NCI-H1436 treated with DMSO at 0.1 percent for 48 hours (cell line): Measurements from ENCODE around the gene RIMBP2.

Source experiments
- DNase-seq: peaks from one replicate; lab custom pipeline; 2025; lab: John Stamatoyannopoulos, UW

Gene RIMBP2

GRCh38 chr12:130418251-130418650 is 297.8 kb downstream of the RIMBP2 start:
- DNase-seq: no peak

DNA sequence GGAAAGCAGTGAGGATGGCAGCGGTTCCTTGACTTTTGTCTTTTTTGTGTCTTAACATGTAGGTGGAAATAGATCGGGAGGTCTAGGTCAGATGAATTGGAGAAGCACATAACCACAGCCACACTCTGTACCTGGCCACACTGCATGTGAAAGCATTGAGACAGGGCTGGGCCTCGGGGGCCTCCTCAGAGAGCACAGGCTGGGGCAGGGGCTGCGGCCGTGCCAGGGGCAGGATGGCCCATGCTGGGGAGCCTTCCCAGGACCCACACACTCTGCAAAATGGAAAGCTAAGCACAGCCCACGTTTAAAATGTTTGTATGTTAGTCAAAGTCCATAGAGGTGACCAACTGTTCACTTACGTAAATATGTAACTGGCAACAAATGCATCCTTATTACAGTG is 301.7 kb downstream of the RIMBP2 start:
- no peak for DNase-seq

- no peak for DNase-seq
Measured at GRCh38 chr12:130413909-130414308, 302.2 kb downstream of the RIMBP2 start.

GRCh38 chr12:130412384-130412783 is 303.7 kb downstream of the RIMBP2 start:
- DNase-seq: no peak

DNA sequence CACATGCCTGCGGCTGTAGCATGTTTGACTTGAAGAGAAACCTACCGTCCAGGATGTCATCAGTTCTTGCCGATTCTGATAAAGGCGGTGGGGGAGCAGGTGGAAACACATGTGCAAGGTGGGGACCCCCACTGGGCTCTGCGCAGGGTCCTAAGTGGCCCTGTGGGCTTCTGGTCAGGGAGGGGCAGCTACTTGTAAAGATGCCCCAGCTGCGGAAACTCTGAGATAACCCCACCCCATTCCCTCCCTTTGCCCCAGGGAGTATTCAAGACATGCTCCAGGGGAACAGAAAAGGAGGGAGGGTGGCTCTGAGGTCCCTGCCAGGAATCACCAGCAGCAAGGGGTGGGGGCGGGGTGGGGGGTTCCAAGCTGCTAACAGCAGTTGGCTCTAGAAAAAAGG is 310.8 kb downstream of the RIMBP2 start:
- no peak for DNase-seq

- no peak for DNase-seq
Measured at GRCh38 chr12:130401703-130402102, 314.4 kb downstream of the RIMBP2 start.

- no peak for DNase-seq
Measured at GRCh38 chr12:130398100-130398848, 317.8 kb downstream of the RIMBP2 start.

GRCh38 chr12:130396667-130397066 is 319.4 kb downstream of the RIMBP2 start:
- DNase-seq: no peak

GRCh38 chr12:130394906-130395305 is 321.2 kb downstream of the RIMBP2 start:
- no peak for DNase-seq

GRCh38 chr12:130391186-130391585 is 324.9 kb downstream of the RIMBP2 start:
- DNase-seq: no peak

GRCh38 chr12:130385193-130385592 is 330.9 kb downstream of the RIMBP2 start:
- DNase-seq: no peak

GRCh38 chr12:130384234-130384633 is 331.9 kb downstream of the RIMBP2 start:
- no peak for DNase-seq

GRCh38 chr12:130382818-130383217 is 333.3 kb downstream of the RIMBP2 start:
- DNase-seq: no peak

DNA sequence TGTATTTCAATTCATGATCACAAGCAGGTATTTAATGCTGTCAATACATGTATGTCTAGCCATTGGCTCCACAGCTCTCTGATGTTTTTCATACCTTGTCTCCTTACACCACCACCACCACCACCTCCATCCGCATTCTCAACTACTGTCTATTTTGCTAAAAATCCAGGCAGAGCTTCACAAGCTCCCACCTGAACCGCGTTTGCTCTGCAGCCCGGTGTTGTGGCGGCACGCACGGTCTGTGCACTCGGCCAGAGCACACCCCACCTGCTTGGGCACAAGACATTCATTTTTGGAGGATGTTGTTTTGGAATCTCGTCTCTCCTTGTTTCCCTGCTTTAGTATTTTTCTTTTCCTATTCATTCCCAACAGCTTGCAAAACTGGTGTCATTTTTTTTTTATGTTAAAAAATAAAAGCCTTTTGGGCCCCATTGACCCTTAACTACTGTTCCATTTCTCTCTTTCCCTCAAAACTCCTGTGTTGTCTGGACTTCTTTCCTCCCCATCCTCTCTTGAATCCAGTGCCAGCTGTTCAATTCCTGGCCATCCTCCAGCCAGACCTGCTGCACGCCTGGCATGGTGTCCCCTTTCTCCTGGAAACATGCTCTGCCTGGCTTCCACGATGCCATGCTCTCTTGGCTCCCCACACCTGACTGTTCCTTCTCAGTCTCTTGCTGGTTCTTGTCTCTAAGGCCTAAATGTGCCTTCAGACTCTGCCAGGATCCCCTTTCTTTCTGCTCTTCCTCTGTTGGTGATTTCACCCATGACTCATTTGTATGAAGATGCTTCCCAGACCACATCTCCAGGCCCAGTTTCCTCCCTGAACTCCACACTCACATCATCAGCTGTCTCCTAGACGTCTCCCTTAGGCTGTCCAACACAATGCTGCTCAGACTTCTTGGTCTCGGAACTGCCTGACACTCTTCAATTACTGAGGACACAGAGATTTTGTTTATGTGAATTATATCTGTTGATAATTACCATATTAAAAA is 340.5 kb downstream of the RIMBP2 start:
- no peak for DNase-seq

GRCh38 chr12:130374083-130374482 is 342.0 kb downstream of the RIMBP2 start:
- no peak for DNase-seq

DNA sequence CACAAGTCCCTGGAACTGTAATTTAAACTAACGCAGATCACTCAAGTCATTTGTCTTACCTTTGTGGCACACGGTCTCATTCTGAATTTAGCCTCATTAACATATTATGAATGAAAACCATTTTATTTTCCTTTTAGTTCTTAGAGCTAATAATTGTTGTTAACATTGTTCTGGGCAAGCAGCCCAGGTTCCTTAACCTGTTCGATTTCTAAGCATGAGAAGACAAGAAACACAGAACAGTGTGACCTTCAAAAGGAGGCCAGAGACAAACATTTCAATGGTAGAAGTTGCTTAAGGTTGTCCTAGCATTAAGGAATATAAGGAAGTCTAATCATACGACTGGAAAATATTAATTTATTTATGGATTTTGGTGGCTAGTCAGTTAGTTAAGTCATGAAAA is 343.2 kb downstream of the RIMBP2 start:
- DNase-seq: no peak

- DNase-seq: no peak
Measured at GRCh38 chr12:130371296-130371695, 344.8 kb downstream of the RIMBP2 start.

GRCh38 chr12:130369816-130370215 is 346.3 kb downstream of the RIMBP2 start:
- DNase-seq: no peak

GRCh38 chr12:130367523-130367922 is 348.6 kb downstream of the RIMBP2 start:
- no peak for DNase-seq

- no peak for DNase-seq
Measured at GRCh38 chr12:130367003-130367402, 349.1 kb downstream of the RIMBP2 start.

GRCh38 chr12:130366159-130366558 is 349.9 kb downstream of the RIMBP2 start:
- no peak for DNase-seq

DNA sequence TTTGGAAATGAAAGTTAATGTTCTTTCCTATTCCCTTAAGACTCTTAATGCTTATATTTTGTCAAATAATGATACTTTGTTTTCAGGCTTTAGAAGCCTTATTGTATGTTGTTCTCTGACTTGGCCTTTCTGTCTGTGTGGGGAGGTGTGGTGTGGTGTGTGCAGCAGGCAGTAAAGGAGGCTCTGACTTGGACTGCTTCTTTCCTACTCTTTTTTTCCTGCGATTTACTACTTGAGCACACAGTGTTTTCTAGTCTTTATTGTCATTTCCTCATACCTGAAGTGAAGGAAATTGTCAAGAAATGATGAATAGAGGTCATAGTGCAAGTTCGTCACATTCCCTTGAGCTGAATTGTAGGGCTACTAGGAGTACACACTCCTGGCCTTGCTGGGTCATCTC is 351.5 kb downstream of the RIMBP2 start:
- DNase-seq: no peak

DNA sequence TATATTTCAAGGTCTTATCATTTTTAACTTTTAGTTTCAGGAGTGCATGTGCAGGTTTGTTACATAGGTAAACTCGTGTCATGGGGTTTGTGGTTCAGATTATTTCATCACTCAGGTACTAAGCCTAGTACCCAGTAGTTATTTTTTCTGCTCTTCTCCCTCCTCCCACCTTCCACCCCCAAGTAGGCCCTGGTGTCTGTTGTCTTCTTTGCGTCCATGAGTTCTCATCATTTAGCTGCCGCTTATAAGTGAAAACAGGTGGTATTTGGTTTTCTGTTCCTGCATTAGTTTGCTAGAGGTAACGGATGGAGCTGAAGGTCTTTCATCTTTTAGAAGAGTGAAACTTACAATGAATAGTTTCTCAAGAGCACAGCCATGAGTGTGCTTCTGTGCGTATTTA is 354.0 kb downstream of the RIMBP2 start:
- DNase-seq: no peak
